NCI-H524 treated with DMSO at 0.1 percent for 48 hours (cell line): ENCODE measurements around the gene ATF5.
"Not testable (repeated sequence)": the region's sequence is repeated elsewhere in the genome, so short reads cannot be mapped to it uniquely, and the experiment has no call there.

Experiments used
- DNase-seq: peaks from one replicate; lab custom pipeline; 2025; lab: John Stamatoyannopoulos, UW

Gene ATF5

DNA sequence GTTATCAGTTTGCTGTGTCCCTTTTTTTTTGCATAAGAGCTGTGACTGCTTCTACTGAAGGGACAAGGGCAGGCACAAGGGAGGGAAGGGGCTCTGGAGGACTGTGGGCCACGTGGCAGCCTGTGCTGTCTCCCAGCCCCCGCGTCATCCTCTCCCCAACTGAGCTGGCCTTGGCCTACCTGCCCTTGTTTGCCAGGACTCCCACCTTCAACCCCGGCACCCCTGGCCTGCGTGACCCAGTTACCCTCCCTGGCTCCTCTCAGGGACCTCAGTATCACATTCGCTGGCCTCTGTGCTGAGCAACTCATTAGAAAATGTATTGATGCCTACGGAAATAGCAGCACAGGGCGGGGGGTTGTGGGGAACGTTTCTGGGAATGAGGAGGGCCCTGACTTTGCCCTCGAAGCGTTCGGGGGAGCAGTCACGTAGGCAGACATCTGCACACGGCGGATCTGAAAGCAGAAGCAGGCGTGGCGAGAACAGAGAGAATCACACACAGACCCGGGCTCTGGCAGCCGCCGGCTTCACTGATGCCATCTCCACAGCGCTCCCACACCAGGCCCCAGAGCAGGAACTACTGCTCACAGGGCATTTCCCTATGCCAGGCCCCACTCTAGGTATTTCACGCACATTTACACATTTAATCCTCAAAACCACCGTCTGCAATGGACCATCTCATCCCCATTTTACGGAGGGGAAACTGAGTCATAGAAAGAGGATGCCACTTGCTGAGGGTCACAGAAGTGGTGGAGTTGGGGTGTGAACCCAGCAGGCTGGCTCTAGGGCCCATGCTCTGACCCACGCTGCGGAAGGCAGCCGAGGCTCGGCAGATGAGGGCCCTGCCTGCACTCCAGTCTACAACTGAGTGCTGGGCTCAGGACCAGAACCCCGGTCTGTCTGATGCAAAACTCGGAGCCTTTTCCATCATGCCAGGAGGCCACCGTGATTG is 5.7 kb upstream of the ATF5 start:
- DNase-seq, result no peak

DNA sequence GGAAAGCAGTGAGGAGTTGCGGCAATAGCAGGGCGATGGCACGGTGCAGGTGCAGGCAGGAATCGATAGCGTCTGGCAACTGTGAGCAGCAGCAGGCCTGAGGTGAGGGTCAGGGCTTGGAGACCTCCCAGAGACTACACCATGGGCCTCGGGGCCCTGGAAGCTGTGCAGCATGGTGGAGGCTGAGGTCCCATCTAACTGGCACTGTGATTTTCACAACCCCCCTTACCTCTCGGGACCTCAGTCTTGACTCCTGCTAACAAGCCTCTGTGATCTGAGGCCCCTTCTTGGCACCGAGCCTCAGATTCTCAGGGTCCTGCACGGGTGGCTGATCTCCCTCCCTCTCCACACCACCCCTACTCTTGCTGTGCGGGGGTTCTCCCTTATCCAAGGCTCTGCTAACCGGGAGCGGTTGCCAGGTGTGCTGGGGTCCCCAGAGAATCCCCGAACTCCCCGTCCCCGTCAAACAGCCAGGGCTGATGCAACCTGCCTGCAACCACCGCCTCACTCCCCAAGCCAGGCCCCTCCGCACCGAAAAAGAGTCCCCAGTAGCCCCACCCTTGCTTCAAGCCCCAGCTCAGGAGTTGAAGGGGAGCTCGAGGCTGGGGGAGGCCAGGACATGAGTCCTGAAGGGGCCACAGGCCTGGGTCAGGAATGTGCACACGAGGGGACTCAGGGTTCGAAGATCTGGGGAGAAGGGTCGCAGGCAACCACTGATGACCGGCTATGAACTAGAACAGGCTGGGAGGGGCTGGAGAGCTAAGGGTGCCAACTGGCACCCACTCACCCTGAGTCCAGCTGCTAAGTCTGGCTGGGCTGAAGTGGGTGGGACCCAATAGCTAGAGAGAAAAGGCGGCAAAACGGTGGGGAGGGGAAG is 4.8 kb upstream of the ATF5 start:
- DNase-seq, result no peak

DNA sequence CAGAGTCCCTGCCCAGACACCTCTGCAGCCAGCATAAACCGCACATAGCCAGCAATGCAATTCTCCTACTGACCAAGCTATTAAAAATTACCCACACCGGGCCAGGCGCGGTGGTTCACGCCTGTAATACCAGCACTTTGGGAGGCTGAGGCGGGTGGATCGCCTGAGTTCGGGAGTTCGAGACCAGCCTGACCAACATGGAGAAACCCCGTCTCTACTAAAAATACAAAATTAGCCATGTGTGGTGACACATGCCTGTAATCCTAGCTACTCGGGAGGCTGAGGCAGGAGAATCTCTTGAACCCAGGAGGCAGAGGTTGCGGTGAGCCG is 4.2 kb upstream of the ATF5 start:
- DNase-seq, result not testable (repeated sequence)

DNA sequence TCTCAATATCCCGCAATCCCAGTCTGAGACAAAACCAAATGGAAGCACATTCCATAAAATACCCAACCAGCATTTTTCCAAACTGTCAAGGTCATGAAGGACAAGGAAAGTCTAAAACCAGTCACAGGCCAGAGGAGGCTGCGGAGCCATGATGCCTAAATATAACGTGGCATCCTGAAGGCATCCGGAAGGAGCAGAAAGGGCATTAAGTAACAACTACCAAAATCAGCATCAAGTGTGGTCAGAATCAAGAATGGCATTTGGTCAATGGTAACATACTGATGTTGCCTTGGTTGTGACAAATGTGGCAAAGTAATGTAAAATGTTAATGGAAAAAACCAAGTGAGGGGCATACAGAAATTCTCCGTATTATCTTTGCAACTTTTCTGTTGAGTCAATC is 3.5 kb upstream of the ATF5 start:
- DNase-seq, result no peak

DNA sequence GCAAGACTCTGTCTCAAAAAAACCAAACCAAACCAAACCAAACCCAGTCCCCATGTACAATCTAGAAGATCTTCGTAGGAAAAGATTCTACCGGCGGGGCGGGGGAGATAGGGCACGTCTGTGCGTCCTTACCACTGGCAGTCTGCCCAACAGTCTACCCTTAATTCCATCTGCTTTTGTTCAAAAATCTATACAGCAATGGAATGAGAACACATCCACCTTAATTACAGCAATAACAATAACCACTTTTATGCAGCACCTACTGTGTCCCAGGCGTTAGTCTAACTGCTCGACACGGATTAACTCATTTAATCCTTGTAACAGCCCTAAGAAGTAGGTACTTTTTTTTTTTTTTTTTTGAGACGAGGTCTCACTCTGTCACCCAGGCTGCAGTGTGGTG is 2.5 kb upstream of the ATF5 start:
- no peak for DNase-seq

DNA sequence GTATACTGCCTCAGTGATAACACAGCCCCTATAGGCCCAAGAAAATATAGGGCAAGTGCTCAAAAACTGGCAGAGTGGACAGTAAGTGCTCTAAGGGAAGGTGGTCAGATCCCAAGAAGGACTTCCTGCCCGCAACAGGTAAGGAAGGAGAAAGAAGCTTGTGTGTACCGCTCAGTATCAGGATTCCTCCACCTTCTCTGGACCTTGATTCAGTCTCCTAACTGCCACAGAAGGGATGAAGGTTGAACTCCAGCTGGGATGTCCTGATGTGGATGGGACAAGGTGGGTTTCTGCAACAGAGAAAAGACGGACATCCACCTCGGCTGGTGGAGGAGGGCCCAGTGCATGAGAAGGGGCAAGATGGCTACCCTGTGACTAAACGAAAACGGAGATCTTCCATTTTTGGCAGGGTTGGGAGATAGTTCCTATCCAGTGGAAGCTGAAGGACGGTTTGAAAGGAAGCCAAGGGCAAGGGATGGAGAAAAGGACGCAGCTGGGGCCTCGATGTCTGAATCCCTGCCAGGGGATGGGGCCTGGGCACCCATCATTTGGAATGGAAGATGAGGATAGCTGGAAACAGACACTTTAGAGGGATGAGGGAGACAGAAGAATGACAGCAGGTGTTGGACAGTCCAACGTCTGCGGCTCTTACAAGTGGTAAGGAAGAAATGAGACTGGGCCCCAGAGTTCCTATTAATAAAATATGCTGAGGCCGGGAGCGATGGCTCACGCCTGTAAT is 1.3 kb upstream of the ATF5 start:
- DNase-seq, result no peak

DNA sequence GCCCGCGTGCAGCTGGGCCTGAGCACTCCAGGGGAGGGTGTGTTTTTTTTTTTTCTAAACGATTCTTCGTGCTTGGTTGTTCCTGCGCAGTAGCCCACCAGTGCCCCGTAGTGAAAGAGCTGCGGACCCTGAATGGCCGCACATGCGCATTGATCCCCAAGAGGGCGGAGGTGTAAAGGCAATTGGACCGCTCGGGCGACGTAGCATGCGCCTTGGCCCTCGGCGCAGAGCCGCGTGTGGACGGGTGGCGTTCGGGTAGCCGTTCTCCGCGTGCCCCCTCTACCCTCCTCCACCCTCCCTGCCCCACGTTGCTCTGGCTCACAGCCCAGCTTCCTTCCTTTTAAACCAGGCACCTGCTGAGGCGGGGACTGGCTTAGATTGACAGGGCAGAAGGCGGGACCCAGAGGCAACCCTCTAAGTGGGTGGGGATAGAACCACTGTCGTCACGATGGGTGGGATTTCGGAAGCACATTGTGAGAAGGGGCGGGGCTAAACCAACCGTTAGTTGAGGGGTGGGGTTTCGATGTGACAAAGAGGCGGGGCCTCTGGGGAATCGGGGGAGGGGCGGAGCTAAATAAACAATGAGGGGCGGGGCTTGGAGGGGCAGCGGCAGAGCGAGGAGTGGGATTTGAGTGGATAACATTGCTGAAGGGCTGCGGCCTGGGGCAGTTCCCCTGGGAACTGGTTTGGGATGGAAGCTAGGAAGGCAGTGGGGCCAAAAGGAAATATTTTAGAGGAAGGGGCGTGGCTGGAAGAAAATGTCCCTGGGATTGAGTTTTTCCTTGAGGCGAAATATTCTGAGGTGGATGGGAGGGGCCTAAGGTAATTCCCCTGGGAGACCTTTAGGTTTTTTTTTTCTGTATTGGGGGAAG is 842 bp downstream of the ATF5 start:
- peak; percentile 69 for DNase-seq

DNA sequence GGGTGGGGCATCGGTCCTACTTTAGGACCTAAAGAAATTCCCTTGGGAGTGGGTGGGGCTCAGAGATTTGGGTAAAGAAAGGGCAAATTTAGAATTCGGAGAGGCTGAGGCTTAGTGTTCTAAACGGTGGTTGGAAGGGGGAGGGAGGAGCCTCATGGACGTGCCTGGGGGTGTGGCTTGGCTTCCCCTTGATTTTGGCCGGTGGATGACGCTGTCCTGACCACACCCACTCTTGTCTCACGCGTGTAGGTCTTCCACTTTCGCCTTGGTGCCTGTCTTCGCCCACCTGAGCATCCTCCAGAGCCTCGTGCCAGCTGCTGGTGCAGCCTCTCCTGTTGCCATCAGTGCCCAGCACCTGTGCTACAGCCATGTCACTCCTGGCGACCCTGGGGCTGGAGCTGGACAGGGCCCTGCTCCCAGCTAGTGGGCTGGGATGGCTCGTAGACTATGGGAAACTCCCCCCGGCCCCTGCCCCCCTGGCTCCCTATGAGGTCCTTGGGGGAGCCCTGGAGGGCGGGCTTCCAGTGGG is 1.5 kb downstream of the ATF5 start:
- no peak for DNase-seq

DNA sequence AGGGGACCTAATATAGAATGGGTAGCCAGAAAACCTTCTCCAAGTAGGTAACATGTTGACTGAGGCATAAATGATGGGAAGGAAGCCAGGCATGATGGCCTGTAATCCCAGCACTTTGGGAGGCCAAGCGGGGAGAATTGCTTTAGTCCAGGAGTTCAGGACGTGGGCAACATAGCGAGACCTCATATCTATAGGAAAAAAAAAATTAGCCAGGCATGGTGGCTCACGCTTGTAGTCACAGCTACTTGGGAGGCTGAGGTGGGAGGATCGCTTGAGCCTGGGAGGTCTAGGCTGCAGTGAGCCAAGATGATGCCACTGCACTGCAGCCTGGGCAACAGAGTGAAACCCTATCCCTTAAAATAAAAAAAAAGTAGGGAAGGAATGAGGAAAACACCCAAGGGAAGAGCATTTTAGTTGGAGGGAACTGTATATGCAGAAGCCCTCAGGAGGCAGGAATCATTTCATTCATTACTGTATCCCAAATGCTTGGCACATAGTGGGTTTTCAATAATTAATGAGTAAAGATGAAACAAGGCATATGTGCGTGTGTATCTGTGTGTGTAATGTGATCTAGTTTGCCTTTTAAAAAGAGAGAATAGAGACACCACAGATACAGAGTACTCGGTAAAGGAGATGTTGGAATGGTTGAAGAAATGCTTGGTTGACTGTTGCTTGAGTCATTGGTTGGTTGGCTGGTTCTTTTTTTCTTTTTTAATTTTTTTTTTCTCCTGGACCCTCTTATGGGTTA is 2.5 kb downstream of the ATF5 start:
- no peak for DNase-seq

DNA sequence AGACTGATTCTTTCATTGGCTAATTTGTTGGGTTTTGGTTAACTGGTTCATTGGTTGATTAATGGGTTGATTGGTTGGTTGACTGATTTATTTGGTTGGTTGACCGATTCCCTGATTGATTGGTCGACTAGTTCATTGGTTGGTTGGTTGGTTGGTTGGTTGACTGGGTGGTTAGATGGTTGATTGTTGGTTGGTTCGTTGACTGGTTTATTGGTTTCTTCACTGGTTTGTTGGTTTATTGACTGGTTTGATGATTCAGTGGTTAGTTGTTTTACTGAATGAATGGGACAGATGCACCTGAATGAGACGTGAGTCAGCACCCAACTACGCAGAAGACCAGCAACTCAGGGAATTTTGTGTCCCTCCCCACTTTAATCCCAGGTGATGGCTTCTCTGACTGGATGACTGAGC is 3.0 kb downstream of the ATF5 start:
- DNase-seq, result no peak

DNA sequence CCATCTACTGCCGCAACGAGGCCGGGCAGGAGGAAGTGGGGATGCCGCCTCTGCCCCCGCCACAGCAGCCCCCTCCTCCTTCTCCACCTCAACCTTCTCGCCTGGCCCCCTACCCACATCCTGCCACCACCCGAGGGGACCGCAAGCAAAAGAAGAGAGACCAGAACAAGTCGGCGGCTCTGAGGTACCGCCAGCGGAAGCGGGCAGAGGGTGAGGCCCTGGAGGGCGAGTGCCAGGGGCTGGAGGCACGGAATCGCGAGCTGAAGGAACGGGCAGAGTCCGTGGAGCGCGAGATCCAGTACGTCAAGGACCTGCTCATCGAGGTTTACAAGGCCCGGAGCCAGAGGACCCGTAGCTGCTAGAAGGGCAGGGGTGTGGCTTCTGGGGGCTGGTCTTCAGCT is 3.7 kb downstream of the ATF5 start:
- no peak for DNase-seq

DNA sequence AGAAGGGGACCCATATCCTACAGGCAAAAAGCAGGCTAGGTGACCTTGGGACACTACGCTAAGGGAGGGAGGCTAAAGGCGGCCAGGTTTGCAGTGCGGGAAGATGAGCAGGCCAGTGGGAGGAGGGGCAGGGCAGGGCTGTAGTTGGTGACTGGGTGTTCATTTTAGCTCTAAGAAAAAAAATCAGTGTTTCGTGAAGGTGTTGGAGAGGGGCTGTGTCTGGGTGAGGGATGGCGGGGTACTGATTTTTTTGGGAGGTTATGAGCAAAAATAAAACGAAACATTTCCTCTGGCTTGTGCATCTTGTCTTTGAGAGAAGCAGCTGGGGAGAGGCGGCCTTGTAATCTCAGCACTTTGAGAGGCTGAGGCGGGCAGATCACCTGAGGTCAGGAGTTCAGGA is 4.6 kb downstream of the ATF5 start:
- no peak for DNase-seq

DNA sequence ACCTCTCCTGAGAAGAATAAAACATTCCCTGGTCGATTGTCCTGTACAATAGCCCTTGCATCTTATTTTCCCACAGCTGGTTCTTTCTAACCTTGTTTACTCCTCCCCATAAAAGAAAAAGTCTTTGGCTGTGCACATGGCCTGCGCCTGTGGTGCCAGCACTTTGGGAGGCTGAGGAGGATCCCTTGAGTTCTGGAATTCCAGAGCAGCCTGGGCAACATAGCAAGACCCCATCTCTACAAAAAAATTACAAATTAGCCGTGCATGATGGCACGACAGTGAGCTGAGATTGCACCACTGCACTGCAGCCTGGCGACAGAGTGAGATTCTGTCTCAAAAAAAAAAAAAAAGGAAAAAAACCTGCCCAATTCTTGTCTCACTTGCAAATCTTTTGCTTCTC is 7.5 kb downstream of the ATF5 start:
- DNase-seq, result no peak

DNA sequence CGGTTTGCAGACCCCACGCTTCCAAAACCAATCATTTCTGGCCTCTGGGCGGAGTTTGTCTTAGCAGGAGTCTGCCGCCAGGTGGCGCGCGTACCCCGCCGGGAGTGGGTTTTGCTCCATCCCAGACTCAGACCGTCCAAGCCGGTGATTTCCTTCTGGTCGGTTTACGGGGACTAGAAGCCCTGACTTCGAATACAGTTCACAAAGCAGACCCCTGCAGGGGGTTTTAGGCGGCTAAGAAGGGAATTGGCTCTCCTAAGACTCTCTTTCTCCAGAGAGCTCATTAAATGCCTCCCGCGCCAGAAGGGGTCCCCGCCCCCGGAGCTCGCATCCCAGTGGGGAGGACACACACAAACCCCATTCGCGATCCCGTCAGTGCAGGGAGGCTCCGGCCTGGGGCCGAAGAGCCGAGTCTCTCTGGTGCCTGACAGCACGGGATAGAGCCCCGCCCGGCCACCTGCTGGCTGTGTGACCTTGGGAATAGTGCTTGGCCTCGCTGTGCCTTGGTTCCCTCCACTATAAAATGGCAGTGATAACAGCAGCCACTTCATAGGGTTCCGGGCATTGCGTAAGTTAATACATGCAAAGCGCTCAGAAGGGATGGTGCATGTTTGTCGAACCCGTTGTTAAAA is 8.9 kb downstream of the ATF5 start:
- peak; percentile 49 for DNase-seq

DNA sequence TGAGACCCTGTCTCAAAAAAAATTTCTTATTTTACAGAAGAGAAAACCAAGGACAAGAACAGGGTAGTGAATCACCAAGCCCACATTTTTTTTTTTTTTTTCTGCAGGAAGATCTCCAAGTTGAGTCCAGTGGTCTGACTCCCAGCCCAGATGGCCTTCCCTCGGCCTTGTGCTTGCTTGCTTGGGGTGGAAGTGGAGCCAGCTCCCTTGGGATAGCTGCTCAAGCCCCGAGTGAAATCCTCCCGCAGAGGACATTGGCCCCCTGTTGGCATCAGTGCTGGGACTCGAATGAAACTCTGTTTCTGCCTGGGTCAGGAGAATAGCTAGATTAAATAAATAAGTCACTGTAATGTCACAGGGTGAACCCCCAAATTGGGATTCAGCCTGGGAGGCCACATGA is 9.7 kb downstream of the ATF5 start:
- no peak for DNase-seq

DNA sequence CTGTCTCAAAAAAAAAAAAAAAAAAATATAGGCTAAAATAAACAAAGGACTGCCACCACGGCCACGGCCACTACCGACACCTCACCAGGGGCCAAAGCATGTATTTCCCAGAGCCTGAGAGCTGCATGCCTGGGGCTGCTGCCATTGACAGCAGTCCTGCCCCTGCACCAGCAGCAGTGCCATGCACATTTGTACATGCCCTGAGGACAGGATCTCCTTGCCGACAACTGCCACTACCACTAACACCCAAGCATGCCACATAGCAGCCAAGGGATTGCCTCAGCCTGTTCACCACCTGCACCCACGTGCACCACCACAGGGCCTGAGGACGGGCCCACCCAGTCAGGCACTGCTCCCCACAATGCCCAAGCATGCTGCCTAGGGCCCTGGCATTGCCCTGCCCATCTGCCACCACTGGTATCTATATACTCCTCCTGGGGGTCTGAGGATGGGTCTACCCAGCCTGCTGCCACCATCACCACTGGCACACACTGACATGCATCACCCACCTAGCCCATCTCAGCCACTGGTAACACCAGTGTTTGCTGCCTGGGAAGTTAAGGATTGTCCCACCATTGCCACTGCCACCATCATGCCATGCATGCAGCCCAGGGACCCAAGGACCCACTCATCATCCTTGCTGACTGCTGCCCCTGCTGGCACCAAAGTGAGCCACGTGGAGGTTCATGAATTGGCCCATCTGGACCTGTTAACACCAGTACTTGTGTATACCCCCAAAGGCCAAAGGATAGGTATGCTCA is 10.9 kb downstream of the ATF5 start:
- no peak for DNase-seq

DNA sequence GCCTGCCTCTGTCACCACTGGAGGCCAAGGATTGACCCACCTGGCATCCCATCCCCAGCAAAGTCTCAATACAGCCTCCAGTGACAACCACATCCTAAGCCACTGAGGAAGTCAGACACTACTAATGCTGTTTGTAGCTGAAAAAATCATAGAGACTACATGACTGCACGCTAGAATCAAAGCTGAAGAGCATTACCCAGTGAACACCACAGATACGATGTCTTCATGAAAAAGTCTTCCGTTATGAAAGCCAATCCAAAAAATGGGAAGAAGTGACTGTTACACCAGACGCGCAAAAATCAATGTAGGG is 11.4 kb downstream of the ATF5 start:
- DNase-seq, result no peak

DNA sequence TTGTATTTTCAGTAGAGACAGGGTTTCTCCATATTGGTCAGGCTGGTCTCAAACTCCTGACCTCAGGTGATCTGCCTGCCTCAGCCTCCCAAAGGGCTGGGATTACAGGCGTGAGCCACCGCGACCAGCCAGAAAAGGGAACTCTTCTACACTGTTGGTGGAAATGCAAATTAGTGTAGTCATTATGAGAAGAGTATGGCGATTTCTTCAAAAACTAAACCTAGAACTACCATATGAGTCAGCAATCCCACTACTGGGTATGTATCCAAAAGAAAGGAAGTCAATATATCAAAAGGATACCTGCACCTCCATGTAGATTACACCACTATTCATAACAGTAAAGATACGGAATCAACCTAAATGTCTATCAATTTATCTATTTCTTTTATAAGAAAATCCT is 15.6 kb downstream of the ATF5 start:
- not testable (repeated sequence) for DNase-seq

DNA sequence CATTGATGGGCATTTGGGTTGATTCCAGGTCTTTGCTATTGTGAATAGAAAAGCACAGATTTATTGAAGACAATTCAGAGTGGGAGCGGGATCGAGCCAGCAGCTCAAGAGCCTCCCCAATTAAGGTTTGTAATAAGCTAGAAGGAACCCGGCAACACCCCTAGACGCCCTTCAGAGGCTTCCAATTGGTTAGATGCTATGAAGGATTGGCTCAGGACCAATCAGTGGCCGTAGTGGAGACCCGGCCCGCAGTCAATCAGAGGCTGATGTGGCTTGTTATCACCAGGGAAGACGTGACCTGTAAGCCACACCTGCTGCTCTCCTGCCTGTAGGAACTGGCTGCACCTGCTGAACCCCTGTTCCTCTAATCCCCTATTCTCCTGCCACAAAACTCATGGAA is 17.4 kb downstream of the ATF5 start:
- DNase-seq, result no peak
